Measurements from ENCODE around the gene GPR107.
A peak's percentile ranks its signal among the peaks of the same experiment; 100 is the strongest.

The GPR107 gene

GRCh38 chr9:130181678-130182380 is 128.1 kb downstream of the GPR107 start:
- in situ Hi-C loops (cut with MboI; ENCODE audit: low sequenced_read_pairs) = no loop called here
- Histone ChIP-seq H3K27me3 (ENCODE audit: low read depth) (no peaks in the 10 kb centered on the region), H3K36me3 (replicated peaks) (peaks cover 5% of the 10 kb centered on the region), H3K9me3 (no peaks in the 10 kb centered on the region), H3K4me1 (no peaks in the 10 kb centered on the region; the same call in 1 of the 2 replicates), H3K4me3 (no peak overlapping the region)
- no peak for DNase-seq (ENCODE audit: low spot score in 2 of 2)

GRCh38 chr9:130182381-130182909 is 128.7 kb downstream of the GPR107 start:
- Histone ChIP-seq H3K4me1 (no peaks in the 10 kb centered on the region; the same call in 1 of the 2 replicates), H3K27me3 (ENCODE audit: low read depth) (no peaks in the 10 kb centered on the region), H3K4me3 (no peak overlapping the region), H3K36me3 (replicated peaks) (no peaks in the 10 kb centered on the region), H3K9me3 (no peaks in the 10 kb centered on the region)
- DNase-seq (ENCODE audit: low spot score in 2 of 2) = no peak
- in situ Hi-C loops (cut with MboI; ENCODE audit: low sequenced_read_pairs) = no loop called here

DNA sequence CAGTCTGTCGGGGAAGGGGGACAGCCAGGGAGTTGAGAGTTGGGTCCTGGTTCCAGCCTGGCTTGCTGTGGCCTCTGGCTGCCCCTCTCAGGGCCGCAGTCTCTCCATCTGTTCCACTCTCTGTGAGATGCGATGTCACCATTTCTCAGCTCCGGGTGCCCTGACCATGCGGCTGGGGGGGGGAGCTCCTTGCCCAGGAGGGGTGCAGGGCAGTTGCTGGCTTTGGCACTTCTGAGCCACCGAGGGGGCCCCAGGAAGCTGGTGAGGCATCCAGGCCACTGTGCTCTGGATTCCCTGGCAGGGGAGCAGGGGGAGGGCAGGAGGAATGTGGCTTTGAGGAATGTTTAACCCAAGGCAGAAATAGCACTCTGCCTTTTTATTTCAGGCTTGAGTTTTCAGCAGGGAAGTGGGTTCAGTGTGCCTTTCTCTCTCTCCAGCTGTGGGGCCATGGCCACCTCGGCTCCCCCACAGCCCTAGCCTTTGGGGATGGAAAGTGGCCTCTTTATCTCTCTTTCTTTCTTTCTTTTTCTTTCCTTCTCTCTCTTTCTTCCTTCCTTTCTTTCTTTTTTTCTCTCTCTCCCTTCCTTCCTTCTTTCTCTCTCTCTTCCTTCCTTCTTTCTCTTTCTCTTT is 129.5 kb downstream of the GPR107 start:
- no peaks in the 10 kb centered on the region for H3K27me3 ChIP-seq (ENCODE audit: low read depth)
- H3K4me1 ChIP-seq = no peaks in the 10 kb centered on the region; the same call in 1 of the 2 replicates
- no peaks in the 10 kb centered on the region for H3K9me3 ChIP-seq
- no peak overlapping the region for H3K4me3 ChIP-seq
- no peak for DNase-seq (ENCODE audit: low spot score in 2 of 2)
- in situ Hi-C loops (cut with MboI; ENCODE audit: low sequenced_read_pairs) = no loop called here
- H3K36me3 ChIP-seq (replicated peaks) = no peaks in the 10 kb centered on the region

GRCh38 chr9:130185017-130185416 is 131.3 kb downstream of the GPR107 start:
- no peaks in the 10 kb centered on the region for H3K9me3 ChIP-seq
- H3K4me3 ChIP-seq = no peak overlapping the region
- H3K36me3 ChIP-seq (replicated peaks) = 0 out of 2 replicates have a peak, but pooled peaks cover 3% of the 10 kb centered on the region
- no peaks in the 10 kb centered on the region; the same call in 1 of the 2 replicates for H3K4me1 ChIP-seq
- in situ Hi-C loops (cut with MboI; ENCODE audit: low sequenced_read_pairs) = no loop called here
- DNase-seq (ENCODE audit: low spot score in 2 of 2) = no peak
- H3K27me3 ChIP-seq (ENCODE audit: low read depth) = no peaks in the 10 kb centered on the region

GRCh38 chr9:130185490-130186031 is 131.9 kb downstream of the GPR107 start:
- Histone ChIP-seq H3K36me3 (replicated peaks) (0 out of 2 replicates have a peak, but pooled peaks cover 3% of the 10 kb centered on the region), H3K4me1 (no peaks in the 10 kb centered on the region; the same call in 1 of the 2 replicates), H3K4me3 (no peak overlapping the region), H3K27me3 (ENCODE audit: low read depth) (no peaks in the 10 kb centered on the region), H3K9me3 (no peaks in the 10 kb centered on the region)
- no peak for DNase-seq (ENCODE audit: low spot score in 2 of 2)
- in situ Hi-C loops (cut with MboI; ENCODE audit: low sequenced_read_pairs) = no loop called here

DNA sequence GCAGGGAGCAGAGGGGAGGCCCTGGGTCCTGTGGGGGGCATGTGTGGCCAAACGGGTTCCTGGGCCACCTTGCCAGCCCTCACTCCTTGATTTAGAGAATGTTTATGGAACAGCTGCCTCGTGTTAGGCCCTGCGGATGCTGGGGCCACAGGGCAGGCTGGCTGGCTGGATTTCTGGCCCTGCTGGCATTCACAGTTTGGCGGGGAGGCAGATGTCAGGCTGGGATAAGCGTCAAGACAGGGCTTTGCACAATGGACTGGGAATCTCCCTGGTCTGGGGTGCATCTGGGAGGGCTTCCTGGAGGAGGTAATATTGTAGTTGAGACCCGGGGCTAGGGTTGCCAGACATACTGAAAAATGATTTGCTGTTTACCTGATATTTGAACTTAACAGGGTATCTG is 132.3 kb downstream of the GPR107 start:
- no peak overlapping the region for H3K4me3 ChIP-seq
- no peaks in the 10 kb centered on the region for H3K9me3 ChIP-seq
- H3K27me3 ChIP-seq (ENCODE audit: low read depth) = no peaks in the 10 kb centered on the region
- no peak for DNase-seq (ENCODE audit: low spot score in 2 of 2)
- H3K36me3 ChIP-seq (replicated peaks) = 0 out of 2 replicates have a peak, but pooled peaks cover 3% of the 10 kb centered on the region
- in situ Hi-C loops (cut with MboI; ENCODE audit: low sequenced_read_pairs) = no loop called here
- H3K4me1 ChIP-seq = no peaks in the 10 kb centered on the region; the same call in 1 of the 2 replicates

- peak in 1 of 2 experiments; percentile 48 for DNase-seq (ENCODE audit: low spot score in 2 of 2)
- no peak overlapping the region for H3K4me3 ChIP-seq
- in situ Hi-C loops (cut with MboI; ENCODE audit: low sequenced_read_pairs) = no loop called here
- H3K9me3 ChIP-seq = no peaks in the 10 kb centered on the region
- 0 out of 2 replicates have a peak, but pooled peaks cover 3% of the 10 kb centered on the region for H3K36me3 ChIP-seq (replicated peaks)
- H3K27me3 ChIP-seq (ENCODE audit: low read depth) = no peaks in the 10 kb centered on the region
- H3K4me1 ChIP-seq = no peaks in the 10 kb centered on the region; the same call in 1 of the 2 replicates
Observed at GRCh38 chr9:130186839-130187522, 133.3 kb downstream of the GPR107 start.

DNA sequence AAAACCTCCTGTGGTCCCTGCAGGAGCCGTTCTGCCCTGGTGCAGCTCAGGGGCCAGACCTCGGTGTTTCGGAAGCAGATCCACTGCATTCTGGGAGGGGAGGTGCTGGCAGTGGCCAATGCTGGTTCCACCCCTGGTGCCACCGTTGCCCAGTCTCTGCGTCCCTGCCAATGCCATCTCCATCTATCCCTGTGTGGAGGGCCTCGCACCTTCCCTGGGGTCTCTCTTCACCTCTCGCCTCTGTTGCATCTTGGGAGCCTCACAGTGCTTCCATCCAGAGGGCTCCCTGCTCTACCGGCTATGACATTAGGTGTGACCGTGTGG is 133.8 kb downstream of the GPR107 start:
- Histone ChIP-seq H3K36me3 (replicated peaks) (0 out of 2 replicates have a peak, but pooled peaks cover 3% of the 10 kb centered on the region), H3K4me3 (no peak overlapping the region), H3K27me3 (ENCODE audit: low read depth) (no peaks in the 10 kb centered on the region), H3K4me1 (no peaks in the 10 kb centered on the region; the same call in 1 of the 2 replicates), H3K9me3 (no peaks in the 10 kb centered on the region)
- no peak for DNase-seq (ENCODE audit: low spot score in 2 of 2)
- in situ Hi-C loops (cut with MboI; ENCODE audit: low sequenced_read_pairs) = no loop called here

GRCh38 chr9:130188860-130189481 is 135.3 kb downstream of the GPR107 start:
- Histone ChIP-seq H3K9me3 (no peaks in the 10 kb centered on the region), H3K36me3 (replicated peaks) (0 out of 2 replicates have a peak, but pooled peaks cover 3% of the 10 kb centered on the region), H3K27me3 (ENCODE audit: low read depth) (no peaks in the 10 kb centered on the region), H3K4me3 (no peak overlapping the region), H3K4me1 (no peaks in the 10 kb centered on the region; the same call in 1 of the 2 replicates)
- in situ Hi-C loops (cut with MboI; ENCODE audit: low sequenced_read_pairs) = no loop called here
- no peak for DNase-seq (ENCODE audit: low spot score in 2 of 2)

Measured in HAP-1 (cell line).